ENCODE results near the gene APOD.
"Not testable (repeated sequence)": the region's sequence is repeated elsewhere in the genome, so short reads cannot be mapped to it uniquely, and the experiment has no call there.

The APOD gene

DNA sequence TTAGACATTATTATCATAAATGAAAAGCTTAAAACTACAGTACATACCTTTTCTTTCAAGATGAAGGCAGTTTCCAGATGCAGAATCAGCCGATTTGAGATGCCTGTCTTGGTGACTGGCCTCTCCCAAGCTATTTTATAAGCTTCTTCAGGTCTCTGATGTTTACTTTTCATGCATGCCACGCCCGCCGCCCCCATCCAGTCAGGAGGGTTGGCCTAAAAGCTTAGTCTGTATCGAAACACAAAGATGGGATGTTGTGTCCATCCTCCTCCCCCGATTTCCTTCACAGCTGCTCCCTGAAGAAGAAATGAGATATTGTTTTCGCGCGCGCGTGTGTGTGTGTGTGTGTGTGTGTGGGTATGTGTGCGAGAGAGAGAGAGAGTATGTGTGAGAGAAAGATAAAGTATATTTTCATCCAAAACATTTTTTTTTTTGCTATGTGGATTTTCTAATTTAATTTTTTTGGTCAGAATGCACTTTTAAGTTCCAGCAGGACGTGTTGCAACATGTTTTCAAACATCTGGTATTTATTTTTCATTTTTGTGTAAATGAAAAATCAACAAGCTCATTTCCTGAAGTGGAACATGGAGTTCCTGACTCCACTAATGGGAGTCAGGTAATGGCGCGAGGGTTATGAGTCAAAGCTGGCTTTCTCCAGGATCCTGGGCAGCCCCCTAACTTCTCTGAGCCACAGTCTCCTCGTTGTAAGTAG is at the start of gene APOD:
TSS of gene APOD (minus strand) at position 110 of the 712 bp plus-strand sequence. CDS start 4,479 bp downstream, outside the sequence.
- DNase-seq = peak; percentile 8 to 61 (median 51)

DNA sequence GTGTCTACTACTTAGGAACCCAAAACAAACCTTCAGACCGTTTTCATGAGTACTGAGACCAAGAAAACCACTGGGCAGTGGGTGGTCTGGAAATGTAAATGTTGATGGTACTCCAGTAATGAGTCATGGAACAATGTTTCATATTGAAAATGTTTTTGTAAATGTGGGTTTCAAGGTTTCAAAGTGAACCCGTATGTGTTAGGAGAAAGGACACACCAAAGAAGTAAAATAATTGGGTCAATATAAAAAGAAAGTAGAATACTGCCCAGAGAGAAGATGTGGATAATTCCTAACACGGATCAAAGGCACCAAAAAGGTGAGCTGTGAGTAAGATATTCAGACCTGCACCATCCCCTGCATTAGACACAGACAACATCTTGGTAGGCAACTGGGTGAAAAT is 49.6 kb upstream of the APOD start:
- DNase-seq = not testable (repeated sequence)

DNA sequence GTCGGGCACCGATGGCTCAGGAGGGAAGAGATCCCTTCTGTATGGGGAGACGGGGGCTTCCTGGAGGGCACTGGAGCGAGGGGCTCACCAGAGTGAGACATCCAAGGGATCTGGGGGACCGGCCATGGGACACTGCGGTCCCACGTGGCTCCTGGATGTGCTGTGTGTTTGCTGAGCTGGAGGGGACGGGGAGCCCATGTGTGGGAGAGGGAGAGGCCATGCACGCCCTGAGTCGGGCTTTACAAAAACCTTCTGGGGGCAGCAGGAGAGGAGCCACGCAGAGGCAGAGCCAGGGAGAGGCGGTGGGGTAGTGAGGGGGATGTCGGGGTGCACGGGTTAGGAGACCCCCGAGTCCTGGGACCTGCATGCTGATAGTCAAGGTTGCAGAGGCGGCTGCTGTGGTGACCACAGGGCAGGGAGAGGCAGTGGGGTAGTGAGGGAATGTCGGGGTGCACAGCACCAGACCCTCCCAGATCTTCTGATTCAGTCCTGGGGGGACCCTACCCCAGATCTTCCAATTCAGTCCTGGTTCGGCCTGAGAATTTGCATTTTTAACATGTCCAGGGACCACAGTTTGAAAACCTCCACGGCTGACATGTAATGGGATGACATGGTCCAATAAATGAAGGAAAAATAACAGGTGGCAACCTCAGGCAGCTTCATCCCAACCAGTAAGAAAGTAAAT is 48.9 kb upstream of the APOD start:
- DNase-seq = not testable (repeated sequence)

DNA sequence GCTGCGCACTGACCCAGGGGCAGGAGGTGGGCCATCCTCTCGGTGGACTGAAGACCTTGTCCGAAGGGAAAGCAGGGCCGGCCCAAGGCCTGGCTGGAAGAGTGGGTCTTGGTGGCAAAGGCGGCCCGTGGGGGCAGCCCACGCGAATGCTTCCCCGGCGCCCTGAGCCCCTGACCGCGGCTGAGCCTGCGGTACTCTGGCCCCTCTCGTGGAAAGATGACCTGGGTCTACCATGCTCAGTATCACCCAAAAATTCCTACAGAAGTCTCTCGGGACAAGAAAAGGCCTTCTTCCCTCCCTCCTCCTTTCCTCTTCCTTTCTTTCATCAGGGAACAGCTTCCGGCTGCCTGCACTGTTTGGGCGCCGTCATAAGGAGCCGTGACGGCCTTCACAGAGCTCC is 48.3 kb upstream of the APOD start:
- DNase-seq = not testable (repeated sequence)

DNA sequence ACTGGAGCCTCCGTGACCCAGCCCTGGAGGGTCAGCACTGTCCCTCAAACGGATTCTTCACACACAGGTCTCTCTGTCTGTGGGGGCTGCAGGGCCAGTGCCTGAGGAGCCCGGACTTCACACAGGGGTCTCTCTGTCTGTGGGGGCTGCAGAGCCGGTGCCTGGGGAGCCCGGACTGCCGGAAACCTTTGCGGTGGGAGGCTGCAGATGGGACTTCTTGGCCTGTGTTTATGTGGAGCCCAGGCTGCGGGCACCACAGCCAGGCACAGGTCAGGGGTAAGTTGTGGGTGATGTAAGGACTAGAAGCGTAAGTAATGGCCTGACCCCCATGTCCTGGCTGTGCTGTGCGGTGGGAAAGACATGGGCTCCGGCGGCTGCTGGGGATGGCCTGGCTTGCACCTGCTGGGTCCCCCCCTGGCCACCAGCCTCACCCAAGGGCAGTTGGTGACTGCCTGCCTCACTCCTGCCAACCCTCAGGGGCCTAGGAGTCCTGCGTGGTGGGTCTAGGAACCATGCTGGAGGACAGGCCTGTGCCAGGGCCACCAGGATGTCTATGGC is 47.3 kb upstream of the APOD start:
- not testable (repeated sequence) for DNase-seq

DNA sequence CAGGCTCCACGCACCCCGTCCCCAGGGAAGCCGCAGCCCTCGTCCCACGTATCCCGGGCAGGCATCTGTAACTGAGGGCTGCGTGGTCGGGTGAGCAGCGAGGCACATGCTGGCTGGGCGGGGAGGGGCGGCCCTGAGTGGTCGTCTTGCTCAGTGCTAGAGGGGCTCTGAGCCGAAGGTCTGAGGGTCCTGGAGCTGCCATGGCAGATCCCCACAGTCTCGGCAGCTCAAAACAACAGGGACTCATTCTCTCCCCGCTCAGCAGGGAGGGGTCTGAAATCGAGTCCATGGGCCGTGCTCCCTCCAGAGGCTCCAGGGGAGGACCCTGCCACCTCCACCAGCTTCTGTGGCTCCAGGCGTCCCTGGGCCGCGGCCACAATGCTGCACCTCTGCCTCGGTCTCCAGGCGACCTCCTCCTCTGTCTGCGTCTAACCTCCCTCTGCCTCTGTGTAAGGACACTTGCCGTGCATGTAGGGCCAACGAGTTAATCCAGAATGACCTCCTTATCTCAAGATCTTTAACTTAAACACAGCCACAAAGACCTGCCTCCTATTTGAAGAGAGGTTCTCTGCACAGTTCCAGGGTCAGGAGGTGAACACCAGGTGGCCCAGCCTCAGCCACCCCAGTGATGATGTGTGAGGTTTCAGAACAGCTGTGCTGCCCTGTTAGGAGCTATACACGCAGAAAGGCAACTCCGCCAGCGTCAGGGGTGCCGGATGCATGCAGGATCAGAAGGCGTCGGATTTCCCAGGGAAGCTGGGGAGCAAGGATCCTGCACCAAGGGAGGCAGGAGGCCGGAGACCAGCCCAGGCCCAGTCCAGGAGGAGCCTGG is 46.6 kb upstream of the APOD start:
- not testable (repeated sequence) for DNase-seq

DNA sequence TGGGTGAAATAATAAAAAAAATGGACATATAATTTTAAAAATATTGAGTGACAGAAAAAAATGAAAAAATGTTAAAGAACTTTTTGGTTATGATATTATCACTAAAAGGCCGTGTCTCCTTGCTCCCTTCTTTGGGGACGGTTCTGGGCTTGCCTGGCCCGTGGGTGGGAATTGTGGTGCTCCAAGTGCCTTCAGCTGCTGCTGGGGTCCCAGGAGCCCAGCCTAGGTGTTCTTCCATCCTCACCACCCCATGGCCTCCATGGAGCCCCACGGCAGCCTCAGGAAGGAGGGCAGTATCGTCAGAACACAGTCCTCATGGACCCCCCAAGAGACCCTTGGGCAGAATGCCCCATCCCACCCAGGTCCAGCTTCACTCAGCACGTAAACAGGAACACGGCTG is 45.9 kb upstream of the APOD start:
- not testable (repeated sequence) for DNase-seq

DNA sequence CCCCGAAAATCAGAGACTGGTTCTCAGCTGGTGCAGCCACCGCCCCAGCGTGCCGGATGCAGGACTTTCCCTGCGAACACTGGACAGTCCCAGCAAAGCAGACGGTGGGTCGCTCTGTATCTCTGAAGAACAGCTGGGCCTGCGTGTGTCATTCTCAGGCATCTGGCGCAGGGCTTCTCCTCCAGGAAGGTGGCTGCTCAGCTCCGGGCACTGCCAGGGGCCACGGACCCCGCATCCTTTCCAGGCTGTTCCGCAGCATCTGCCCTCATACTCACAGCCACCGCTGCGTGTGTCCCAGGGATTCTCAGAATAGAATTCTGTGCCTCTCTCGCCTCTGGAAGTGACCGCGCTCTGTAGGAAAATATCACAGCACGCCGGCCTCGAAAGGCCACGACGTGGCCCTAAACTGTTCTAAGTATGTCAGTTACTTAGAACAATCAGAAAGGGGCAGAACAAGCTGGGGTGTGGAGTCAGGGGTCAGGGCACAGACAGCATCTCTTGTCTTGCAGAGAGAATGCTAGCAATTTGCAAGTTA is 44.7 kb upstream of the APOD start:
- not testable (repeated sequence) for DNase-seq

DNA sequence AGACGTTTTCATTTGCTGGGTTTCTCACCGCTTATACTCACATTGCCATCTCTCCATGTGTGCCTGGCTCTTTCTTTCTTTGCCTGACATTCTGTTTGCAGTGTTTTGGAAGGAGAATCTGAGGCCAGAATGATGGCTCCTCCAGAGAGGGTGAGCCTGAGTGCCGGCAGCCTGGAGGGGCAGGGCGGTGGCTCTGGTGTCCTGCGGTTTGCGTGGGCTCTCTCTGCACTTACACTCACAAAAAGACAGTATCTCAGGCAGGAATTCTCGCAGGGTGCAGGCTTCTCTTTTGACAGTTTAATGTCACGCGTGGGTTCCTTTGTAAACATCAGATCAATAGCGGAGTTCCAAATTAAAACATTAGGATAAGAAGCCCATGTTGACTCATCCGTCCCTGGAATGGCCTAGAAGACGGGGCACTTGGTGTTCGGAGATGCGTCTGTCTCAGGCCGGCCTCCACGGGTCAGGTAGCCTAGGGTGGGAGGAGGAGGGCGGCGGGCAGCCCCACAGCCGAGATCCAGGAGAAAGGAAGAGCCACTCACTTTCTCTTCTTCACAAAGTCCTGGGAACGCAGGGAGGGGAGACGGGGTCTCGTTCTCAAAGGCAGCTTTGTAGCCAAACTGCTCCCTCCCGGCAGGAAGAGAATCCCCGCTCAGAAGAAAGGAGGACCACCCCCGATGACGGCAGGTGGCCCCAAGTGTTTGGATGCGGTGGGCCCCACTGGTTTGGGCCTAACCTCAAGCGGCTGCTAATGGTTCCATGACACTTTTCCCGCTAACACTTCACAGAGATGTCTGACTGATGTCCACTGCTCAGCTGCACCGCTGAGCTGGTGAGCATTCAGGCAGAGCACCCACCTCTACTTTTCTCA is 44.0 kb upstream of the APOD start:
- DNase-seq = not testable (repeated sequence)

DNA sequence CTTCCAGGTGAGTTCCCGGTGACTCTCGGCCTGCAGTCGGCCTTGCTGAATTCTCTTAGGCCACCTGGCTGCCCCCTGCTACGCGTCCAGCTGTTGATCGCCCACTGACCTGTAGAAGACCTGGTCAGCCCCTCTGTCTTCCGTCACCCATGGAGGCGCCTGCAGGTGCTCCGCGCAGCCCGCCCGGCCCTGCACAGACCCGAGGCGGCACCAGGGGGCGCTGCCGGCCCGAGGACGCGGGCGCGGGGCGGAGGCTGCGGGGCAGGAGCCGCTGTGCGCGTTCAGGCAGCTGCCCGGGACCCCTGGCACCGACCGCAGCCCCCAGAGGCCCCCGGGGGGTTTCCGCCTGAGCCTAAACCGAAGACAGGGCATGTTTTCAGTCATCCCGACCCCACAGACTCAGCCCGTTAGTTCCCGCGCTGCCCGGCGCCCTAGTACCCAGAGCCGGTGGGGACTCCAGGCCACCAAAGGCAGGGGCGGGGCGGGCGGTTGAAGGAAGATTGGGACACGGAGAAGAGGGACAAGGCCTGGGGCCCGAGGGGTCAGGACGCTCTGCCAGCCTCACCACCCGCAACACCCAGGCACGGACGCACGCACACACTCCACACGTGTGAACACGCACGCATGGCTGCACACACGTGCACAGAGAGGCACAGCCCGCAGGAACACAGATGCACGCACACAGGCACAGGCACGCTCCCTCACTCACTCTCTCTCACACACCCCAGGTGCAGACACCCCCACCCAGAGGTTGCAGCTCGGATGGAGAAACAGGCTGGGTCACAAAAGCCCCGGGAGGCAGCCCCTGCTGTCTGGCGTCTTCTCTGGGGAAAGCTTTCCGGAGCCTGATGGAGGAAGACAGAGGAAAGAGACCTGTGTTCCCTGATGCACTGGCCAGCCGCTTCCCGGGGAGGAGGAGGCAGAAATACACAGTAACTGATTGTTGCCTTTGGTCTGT is 41.1 kb upstream of the APOD start:
- DNase-seq = not testable (repeated sequence)

DNA sequence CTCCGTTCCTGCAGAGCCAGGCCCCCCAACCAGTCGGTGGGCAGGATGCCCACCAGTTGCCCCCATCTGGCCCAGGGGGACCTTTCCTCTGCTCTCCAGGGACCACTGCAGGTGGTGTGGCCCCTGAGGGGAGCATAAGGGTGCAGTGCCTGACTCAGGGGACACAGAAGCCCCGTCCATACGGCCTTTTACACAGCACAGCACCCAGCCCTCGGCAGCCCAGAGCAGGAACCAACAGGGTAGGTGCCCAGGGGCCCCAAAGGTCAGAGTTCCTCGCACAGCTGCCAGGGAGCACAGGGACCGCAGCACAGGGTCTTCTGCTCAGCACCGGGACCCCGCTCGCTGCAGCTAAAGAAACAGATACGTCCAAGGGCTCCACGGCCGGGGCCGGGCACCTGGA is 40.4 kb upstream of the APOD start:
- DNase-seq = not testable (repeated sequence)

DNA sequence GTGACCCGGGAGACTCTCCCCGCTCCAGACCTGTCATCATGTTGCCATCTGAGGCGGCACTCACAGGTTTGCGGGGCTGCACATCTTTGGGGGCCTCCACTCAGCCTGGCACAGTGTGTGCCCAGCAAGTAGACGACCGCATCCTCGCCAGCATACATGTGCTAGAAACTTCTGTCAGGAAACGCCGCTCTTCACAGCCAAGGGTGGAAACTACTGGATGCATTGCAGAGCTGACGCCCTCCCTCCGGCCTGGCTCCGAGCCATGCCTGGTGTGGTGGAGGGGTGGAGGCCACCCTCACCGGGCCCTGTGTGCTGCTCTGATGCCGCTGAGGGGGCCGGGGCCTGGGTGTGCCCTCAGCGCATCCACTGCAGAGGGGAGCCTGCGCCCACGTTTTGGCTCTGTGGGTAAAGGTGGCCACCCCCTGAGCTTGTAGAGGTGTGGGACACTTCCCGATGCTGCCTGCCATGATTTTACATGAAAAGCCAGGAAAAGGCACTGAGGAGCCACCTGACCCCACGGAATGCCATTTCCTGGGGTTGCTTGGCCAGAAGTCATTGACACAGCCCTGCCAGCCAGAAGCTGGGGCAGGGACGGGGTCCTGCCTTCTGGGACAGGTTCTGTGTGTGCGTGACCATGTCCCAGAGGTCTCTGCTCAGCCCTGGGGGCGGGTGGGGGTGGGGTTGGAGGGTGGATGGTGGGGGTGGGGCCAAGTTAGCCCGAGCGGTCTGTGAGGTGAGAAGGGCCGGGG is 39.7 kb upstream of the APOD start:
- not testable (repeated sequence) for DNase-seq

DNA sequence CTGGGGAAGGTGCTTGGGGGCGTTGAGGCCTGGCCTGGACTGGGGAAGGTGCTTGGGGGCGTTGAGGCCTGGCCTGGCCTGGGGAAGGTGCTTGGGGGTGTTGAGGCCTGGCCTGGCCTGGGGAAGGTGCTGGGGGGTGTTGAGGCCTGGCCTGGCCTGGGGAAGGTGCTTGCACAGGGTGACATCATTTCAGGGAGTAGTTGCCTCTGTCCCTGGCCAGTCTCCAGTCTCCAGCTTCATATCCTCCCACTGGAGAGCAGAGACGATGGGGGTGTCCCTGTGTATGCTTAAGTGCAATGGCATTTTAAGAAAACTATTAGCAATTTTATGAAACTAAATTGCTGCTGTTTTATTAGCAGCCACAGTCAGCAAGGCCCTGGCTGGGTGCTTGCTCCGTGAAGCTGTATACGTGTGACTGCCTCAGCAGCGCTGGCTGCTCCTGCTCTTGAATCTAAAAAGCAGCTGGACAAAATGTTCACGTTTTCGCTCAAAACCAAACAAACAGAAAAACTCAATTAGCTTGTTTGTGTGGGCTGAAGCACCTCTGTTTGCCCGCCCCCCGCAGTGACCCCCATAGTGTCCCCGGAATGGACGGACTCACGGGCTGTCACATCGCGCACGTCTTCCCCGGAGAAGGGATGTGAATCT is 38.9 kb upstream of the APOD start:
- DNase-seq = not testable (repeated sequence)

DNA sequence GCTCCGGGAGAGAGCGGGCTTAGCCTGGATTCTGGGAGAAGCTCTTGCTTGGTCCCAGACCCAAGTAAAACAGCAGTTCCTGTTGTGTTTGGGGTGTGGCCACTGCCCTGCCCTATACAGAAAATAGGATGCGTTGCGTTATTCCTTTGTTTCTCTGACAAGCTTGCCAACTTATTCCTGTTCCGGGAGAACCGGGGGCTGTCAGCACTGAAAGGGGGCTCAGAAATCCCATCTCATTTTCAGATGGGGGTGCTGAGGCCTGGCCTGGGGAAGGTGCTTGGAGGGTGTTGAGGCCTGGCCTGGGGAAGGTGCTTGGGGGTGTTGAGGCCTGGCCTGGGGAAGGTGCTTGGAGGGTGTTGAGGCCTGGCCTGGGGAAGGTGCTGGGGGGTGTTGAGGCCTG is 38.3 kb upstream of the APOD start:
- DNase-seq = not testable (repeated sequence)

DNA sequence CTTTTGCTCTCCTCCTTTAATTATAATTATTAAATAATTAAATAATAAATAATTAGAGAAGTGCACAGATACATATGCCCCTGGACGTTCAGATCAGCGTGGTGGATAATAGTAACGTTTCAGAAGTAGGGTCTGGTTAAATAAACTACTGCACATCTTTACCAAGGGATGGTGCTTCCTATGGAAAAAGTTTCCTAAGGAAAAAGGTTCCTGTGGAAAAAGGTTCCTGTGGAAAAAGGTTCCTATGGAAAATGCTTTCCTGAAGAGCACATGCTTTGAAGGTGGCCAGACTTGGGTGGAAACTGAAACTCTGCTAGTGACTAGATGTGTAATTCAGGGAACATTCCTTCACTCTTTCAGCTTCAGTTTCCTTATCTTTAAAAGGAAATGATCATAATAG is 37.4 kb upstream of the APOD start:
- not testable (repeated sequence) for DNase-seq

DNA sequence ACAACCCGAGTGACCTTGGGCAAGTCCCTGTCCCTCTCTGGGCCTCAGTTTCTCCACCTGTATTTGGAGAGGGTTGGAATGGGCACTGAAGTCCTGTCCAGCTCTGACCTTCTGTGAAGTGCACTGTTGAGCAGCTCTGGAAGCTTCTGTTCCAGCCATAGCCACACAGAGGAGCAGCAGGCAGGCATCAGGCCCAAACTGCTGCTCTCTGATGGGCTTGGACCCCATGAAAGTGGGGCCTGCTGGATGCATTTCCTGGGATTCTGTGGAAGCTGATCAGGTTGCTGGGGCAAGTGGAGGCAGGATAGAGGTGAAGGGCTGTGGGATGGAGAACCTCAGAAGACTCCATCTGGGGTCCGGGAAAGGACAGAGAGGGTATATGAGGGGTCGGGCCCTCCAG is 36.7 kb upstream of the APOD start:
- DNase-seq = not testable (repeated sequence)

DNA sequence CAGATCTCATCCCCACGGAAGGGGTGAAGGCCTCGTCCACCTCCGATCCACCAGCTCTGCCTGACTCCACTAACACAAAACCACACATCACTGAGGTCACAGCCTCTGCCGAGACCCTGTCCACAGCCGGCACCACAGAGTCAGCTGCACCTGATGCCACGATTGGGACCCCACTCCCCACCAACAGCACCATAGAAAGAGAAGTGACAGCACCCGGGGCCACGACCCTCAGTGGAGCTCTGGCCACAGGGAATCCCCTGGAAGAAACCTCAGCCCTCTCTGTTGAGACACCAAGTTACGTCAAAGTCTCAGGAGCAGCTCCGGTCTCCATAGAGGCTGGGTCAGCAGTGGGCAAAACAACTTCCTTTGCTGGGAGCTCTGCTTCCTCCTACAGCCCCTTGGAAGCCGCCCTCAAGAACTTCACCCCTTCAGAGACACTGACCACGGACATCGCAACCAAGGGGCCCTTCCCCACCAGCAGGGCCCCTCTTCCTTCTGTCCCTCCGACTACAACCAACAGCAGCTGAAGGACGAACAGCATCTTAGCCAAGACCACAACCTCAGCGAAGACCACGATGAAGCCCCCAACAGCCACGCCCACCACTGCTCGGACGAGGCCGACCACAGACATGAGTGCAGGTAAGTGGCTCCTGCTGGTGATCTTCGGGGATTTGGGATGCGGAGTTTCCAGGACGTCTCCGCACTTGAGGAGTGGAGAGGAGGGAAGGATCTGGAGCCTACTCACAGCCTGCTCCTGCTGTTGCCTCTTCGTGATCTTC is 36.0 kb upstream of the APOD start:
- DNase-seq = not testable (repeated sequence)
